Mucosa of rectum (tissue), 2 donors: Measurements from ENCODE around the gene C14orf93.
A peak's percentile ranks its signal among the peaks of the same experiment; 100 is the strongest.
"Not testable (repeated sequence)": the region's sequence is repeated elsewhere in the genome, so short reads cannot be mapped to it uniquely, and the experiment has no call there.

Experiments used
- H3K27ac ChIP-seq, 2 donors: one replicate each; pipeline ENCODE4 v1.7.0; 2013; ENCODE audit warnings: inconsistent platforms in 2 of 2, low read depth in 2 of 2, low read length in 2 of 2
- H3K27me3 ChIP-seq, 2 donors: one replicate each; pipeline ENCODE4 v1.7.0; 2013; ENCODE audit warnings: low read length in 2 of 2; ENCODE audit not compliant: control insufficient read depth in 2 of 2, insufficient read depth in 2 of 2
- H3K36me3 ChIP-seq, 2 donors: one replicate each; pipeline ENCODE4 v1.7.0; 2013; ENCODE audit warnings: low read length in 2 of 2; ENCODE audit not compliant: control insufficient read depth in 2 of 2, insufficient read depth in 2 of 2
- H3K4me1 ChIP-seq, 2 donors: one replicate each; pipeline ENCODE4 v1.7.0; 2013; ENCODE audit warnings: low read length in 2 of 2, mild to moderate bottlenecking in 1 of 2; ENCODE audit not compliant: control insufficient read depth in 2 of 2, insufficient read depth in 2 of 2
- H3K4me3 ChIP-seq, 2 donors: one replicate each; pipeline ENCODE4 v1.7.0; 2013; ENCODE audit warnings: low read length in 2 of 2
- H3K9ac ChIP-seq, 2 donors: one replicate each; pipeline ENCODE4 v1.7.0; 2013; ENCODE audit warnings: low read length in 2 of 2, low read depth in 1 of 2, mild to moderate bottlenecking in 1 of 2
- H3K9me3 ChIP-seq, 2 donors: one replicate each; pipeline ENCODE4 v1.7.0; 2013; ENCODE audit warnings: low read length in 2 of 2; ENCODE audit not compliant: control insufficient read depth in 2 of 2
- donor health status: healthy.
- donor health status: Normal muscosa, but diverticular disease.

C14orf93 gene

GRCh38 chr14:22972313-22972930 lies 37.5 kb downstream of the C14orf93 start:
- peaks cover 11% of the 10 kb centered on the region in 2 donors for H3K4me1 ChIP-seq
- no peak overlapping the region for H3K4me3 ChIP-seq
- no peak overlapping the region for H3K9ac ChIP-seq
- H3K36me3 ChIP-seq, result no peaks in the 10 kb centered on the region
- no peak overlapping the region for H3K27ac ChIP-seq
- no peaks in the 10 kb centered on the region for H3K27me3 ChIP-seq
- no peaks in the 10 kb centered on the region for H3K9me3 ChIP-seq

GRCh38 chr14:22971152-22971551 lies 38.8 kb downstream of the C14orf93 start:
- Histone ChIP-seq H3K4me3 (no peak overlapping the region), H3K27ac (no peak overlapping the region), H3K9me3 (no peaks in the 10 kb centered on the region), H3K4me1 (no peaks in the 10 kb centered on the region), H3K9ac (no peak overlapping the region), H3K27me3 (no peaks in the 10 kb centered on the region), H3K36me3 (no peaks in the 10 kb centered on the region)

- Histone ChIP-seq H3K27me3 (no peaks in the 10 kb centered on the region), H3K9ac (no peak overlapping the region), H3K4me3 (no peak overlapping the region), H3K36me3 (no peaks in the 10 kb centered on the region), H3K4me1 (no peaks in the 10 kb centered on the region), H3K27ac (no peak overlapping the region), H3K9me3 (no peaks in the 10 kb centered on the region)
Measured at GRCh38 chr14:22966783-22967269, 43.1 kb downstream of the C14orf93 start.

GRCh38 chr14:22965916-22966782 lies 43.8 kb downstream of the C14orf93 start:
- not testable (repeated sequence) for H3K9me3 ChIP-seq, H3K9ac ChIP-seq, H3K27me3 ChIP-seq, H3K4me1 ChIP-seq, H3K4me3 ChIP-seq, H3K27ac ChIP-seq, H3K36me3 ChIP-seq

GRCh38 chr14:22962061-22962676 lies 47.8 kb downstream of the C14orf93 start:
- no peak overlapping the region for H3K9ac ChIP-seq
- H3K36me3 ChIP-seq, result no peaks in the 10 kb centered on the region
- no peaks in the 10 kb centered on the region for H3K4me1 ChIP-seq

GRCh38 chr14:22955702-22956569 lies 54.0 kb downstream of the C14orf93 start:
- H3K27me3 ChIP-seq, result no peaks in the 10 kb centered on the region
- H3K27ac ChIP-seq, result peak overlapping the region; percentile 93 to 95
- H3K36me3 ChIP-seq, result peaks cover 6 to 11% of the 10 kb centered on the region in 2 donors
- H3K4me1 ChIP-seq, result peaks cover 2 to 11% of the 10 kb centered on the region in 2 donors
- no peaks in the 10 kb centered on the region for H3K9me3 ChIP-seq
- peak overlapping the region; percentile 91 to 94 for H3K9ac ChIP-seq
- H3K4me3 ChIP-seq, result peak overlapping the region; percentile 86 to 93

More at GRCh38 chr14:22962061-22962676, 47.8 kb downstream of the C14orf93 start:
- Histone ChIP-seq H3K9me3 (no peaks in the 10 kb centered on the region), H3K4me3 (no peak overlapping the region), H3K27ac (no peak overlapping the region), H3K27me3 (no peaks in the 10 kb centered on the region)

GRCh38 chr14:22952418-22952817 lies 57.5 kb downstream of the C14orf93 start:
- Histone ChIP-seq H3K9ac (no peak overlapping the region), H3K36me3 (peaks cover 12 to 26% of the 10 kb centered on the region in 2 donors), H3K27me3 (no peaks in the 10 kb centered on the region), H3K9me3 (no peaks in the 10 kb centered on the region), H3K4me1 (peaks cover 2 to 11% of the 10 kb centered on the region in 2 donors), H3K27ac (no peak overlapping the region), H3K4me3 (no peak overlapping the region)

- not testable (repeated sequence) for H3K27me3 ChIP-seq, H3K9me3 ChIP-seq, H3K4me3 ChIP-seq, H3K9ac ChIP-seq, H3K27ac ChIP-seq
- Histone ChIP-seq H3K36me3 (peaks cover 17 to 31% of the 10 kb centered on the region in 2 donors), H3K4me1 (peaks cover 2 to 11% of the 10 kb centered on the region in 2 donors)
Measured at GRCh38 chr14:22951795-22952194, 58.1 kb downstream of the C14orf93 start.

- peaks cover 12 to 25% of the 10 kb centered on the region in 2 donors for H3K36me3 ChIP-seq
- H3K4me3 ChIP-seq, result no peak overlapping the region
- no peak overlapping the region for H3K27ac ChIP-seq
- H3K9ac ChIP-seq, result no peak overlapping the region
- H3K4me1 ChIP-seq, result no peaks in the 10 kb centered on the region
- no peaks in the 10 kb centered on the region for H3K27me3 ChIP-seq
- no peaks in the 10 kb centered on the region for H3K9me3 ChIP-seq
Measured at GRCh38 chr14:22945642-22946041, 64.3 kb downstream of the C14orf93 start.
